ENCODE data around the gene PLIN3. TPM values are rescaled to one million over a fixed set of nuclear protein-coding genes. Genes with fewer than 3 reads are reported as not detected.

PLIN3 gene
- total and polyA plus RNA-seq, 9 donors, result 26.1 to 83.9 (median 72.5) TPM

DNA sequence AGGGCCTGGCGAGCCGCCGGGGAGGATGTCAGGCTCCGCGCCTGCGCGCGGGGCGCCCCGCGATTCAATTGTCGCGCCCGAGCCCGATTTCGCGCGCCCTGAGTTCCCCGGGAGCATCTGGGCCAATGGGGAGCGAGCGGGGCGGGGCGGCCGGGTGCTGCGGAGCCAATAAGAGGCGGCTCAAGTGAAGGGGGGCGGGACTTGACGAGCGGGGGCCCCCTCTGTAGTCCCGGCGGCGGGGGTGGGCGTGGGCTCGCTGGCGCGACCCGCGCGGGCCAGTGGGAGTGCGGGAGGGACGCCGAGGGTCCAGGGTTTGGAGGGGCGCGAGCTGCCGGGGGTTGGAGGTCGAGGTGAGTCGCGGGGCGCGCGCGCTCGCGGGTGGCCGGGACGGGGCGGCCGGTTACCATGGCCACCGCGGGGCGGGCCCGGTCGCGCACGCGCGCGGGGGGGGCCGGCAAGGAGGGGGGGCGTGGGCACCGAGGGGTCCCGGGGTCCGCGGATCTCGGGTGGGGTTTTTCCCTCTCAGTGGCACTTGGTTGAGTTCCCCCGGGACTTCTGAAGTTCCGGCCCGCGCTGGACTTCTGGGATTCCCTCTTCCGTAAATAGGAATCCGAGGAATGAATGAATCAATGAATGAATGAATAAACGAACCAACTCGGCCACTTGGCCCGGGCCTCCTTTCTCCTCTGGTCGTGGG lies 42.6 kb upstream of the PLIN3 start:
- DNase-seq, result peak; percentile 86 to 95 (median 90)
- intact Hi-C loops (cut with DNase I), result loop anchor here in 2 of 4 donors (2.0 to 10.0 kb wide), 5 partner anchors 37 to 122 kb away; no protein-coding TSS in a partner anchor
- Histone ChIP-seq H3K27me3 (no peaks in the 10 kb centered on the region), H3K4me3 (peak overlapping the region; percentile 68), H3K27ac (no peak overlapping the region), H3K36me3 (no peaks in the 10 kb centered on the region), H3K4me1 (ENCODE audit: insufficient read depth) (peaks cover 5% of the 10 kb centered on the region), H3K9me3 (no peaks in the 10 kb centered on the region)
- WGBS, 3 donors, result 0 to 1% (median 0%) methylated on average over 21 to 76 of the region's 85 CpGs
- TF ChIP-seq, protein P1, sequence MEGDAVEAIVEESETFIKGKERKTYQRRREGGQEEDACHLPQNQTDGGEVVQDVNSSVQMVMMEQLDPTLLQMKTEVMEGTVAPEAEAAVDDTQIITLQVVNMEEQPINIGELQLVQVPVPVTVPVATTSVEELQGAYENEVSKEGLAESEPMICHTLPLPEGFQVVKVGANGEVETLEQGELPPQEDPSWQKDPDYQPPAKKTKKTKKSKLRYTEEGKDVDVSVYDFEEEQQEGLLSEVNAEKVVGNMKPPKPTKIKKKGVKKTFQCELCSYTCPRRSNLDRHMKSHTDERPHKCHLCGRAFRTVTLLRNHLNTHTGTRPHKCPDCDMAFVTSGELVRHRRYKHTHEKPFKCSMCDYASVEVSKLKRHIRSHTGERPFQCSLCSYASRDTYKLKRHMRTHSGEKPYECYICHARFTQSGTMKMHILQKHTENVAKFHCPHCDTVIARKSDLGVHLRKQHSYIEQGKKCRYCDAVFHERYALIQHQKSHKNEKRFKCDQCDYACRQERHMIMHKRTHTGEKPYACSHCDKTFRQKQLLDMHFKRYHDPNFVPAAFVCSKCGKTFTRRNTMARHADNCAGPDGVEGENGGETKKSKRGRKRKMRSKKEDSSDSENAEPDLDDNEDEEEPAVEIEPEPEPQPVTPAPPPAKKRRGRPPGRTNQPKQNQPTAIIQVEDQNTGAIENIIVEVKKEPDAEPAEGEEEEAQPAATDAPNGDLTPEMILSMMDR (IDR thresholded peaks at IDR 0.05), result no peak
- TF ChIP-seq EP300 (IDR thresholded peaks at IDR 0.05) (no peak), POLR2A (IDR thresholded peaks at IDR 0.05) (no peak)

DNA sequence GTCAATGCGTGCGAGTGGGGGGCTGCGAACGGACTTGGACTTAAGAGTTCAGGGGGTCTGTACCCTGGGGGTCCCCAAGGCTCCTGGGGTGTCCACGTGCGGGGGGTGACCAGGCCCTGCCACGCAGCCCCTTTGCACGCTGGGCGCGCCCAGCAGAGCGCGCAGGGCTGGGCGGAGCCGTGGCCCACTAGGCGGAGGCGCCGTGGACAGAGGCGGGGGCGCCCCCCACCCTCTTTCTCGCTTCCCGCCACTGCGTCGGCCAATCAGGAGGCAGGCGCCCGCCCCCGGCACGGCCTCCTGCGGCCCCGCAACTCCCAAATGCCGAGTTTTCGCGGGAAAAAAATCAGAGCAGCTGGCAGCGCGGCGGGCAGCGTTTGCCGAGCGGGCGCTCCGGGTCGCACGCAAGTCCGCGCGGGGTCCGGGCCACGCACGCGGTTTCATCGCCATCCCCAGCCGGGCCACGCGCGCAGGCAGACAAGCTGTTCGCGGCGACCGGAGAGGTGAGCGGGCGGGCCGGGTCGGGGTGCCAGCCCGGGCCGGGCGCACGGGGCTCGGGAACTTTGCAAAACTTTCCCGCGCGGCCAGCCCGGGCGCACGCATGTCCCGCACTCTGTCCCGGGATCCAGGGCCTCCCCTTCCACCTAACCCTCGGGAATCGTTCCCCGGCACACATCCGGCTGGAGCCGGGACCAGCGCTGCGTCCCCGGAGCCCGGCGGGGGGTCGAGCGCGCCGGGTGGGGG lies 41.9 kb upstream of the PLIN3 start, which contains the start of gene UHRF1:
Gene UHRF1, plus strand, starts transcription at position 346 of the 741 bp plus-strand sequence. CDS start 1,385 bp downstream, outside the sequence.
- Histone ChIP-seq H3K27ac (no peak within 1 kb of the TSS), H3K4me1 (ENCODE audit: insufficient read depth) (peaks cover 5% of the 10 kb centered on the region), H3K4me3 (peak within 1 kb of the TSS; percentile 68), H3K36me3 (no peaks in the 10 kb centered on the region), H3K9me3 (no peaks in the 10 kb centered on the region), H3K27me3 (no peaks in the 10 kb centered on the region)
- no peak for DNase-seq
- WGBS, 3 donors, result 1 to 2% (median 1%) methylated on average over 24 to 89 of the region's 89 CpGs
- no peak for TF ChIP-seq EP300 (IDR thresholded peaks at IDR 0.05)
- no peak for TF ChIP-seq POLR2A (IDR thresholded peaks at IDR 0.05)
- TF ChIP-seq, protein P1 (IDR thresholded peaks at IDR 0.05), result no peak
- intact Hi-C loops (cut with DNase I), result no loop called here

DNA sequence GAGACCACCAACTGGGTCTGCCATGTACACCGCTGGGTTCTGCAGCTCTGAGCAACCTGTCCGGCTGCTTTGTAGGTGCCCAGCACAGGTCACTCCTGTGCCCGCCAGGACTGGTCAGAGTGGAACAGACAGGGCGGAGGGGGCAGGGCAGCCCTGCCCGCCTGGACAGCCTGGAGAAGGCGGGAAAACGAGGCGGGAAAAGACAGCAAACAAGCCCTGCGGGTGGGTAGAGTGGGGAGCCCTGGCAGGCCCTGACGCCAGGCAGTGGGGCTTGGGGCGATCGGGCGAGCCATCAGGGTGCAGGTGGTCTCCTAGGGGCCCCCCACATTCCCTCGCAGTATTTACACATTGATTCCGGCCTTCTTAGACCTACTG lies 41.3 kb upstream of the PLIN3 start:
- Histone ChIP-seq H3K27me3 (no peaks in the 10 kb centered on the region), H3K4me3 (no peak overlapping the region), H3K27ac (no peak overlapping the region), H3K36me3 (no peaks in the 10 kb centered on the region), H3K9me3 (no peaks in the 10 kb centered on the region), H3K4me1 (ENCODE audit: insufficient read depth) (peaks cover 5% of the 10 kb centered on the region)
- 69 to 79% (median 74%) methylated on average over 15 of the region's 15 CpGs for WGBS, 3 donors
- TF ChIP-seq, protein P1 (IDR thresholded peaks at IDR 0.05), result no peak
- TF ChIP-seq POLR2A (IDR thresholded peaks at IDR 0.05), result no peak
- TF ChIP-seq EP300 (IDR thresholded peaks at IDR 0.05), result no peak
- no peak for DNase-seq
- intact Hi-C loops (cut with DNase I), result no loop called here

DNA sequence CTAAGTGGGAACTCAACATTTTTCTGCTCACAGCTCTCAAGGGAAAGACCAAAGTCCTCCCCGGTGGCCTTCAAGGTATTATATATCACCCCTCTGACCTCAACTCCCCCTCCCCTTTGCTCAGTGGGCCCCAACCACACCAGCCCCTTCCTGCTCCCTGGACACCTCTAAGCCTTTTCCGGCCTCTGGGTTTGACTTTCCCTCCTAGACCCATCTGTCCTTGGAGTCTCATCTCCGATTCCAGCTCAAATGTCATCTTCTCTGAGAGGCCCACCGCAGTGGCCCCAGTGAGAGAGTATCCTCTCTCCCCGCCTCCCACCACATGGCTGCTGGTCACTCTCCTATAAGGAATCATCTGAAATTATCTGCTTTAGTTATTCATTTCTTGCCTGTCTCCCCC lies 40.9 kb upstream of the PLIN3 start:
- H3K27ac ChIP-seq, result no peak overlapping the region
- no peak overlapping the region for H3K4me3 ChIP-seq
- TF ChIP-seq EP300 (IDR thresholded peaks at IDR 0.05) (no peak), POLR2A (IDR thresholded peaks at IDR 0.05) (no peak)
- TF ChIP-seq, protein P1 (IDR thresholded peaks at IDR 0.05), result no peak
- no peaks in the 10 kb centered on the region for H3K36me3 ChIP-seq
- WGBS, 3 donors, result 72 to 80% (median 79%) methylated on average over 5 of the region's 5 CpGs
- no peaks in the 10 kb centered on the region for H3K27me3 ChIP-seq
- DNase-seq, result no peak
- intact Hi-C loops (cut with DNase I), result no loop called here
- H3K4me1 ChIP-seq (ENCODE audit: insufficient read depth), result peaks cover 5% of the 10 kb centered on the region
- no peaks in the 10 kb centered on the region for H3K9me3 ChIP-seq
